HG02840 (cell line): Measurements from ENCODE around the gene TMEM40.
"Not testable (repeated sequence)": the region's sequence is repeated elsewhere in the genome, so short reads cannot be mapped to it uniquely, and the experiment has no call there.

Experiments used
- ATAC-seq: cut with Tn5 transposase; IDR thresholded peaks from one replicate; pipeline ENCODE4 v1.9.1; 2021; ENCODE audit warnings: mild to moderate bottlenecking, moderate library complexity, moderate number of reproducible peaks; ENCODE audit not compliant: unreplicated experiment, low FRiP score

The TMEM40 gene

DNA sequence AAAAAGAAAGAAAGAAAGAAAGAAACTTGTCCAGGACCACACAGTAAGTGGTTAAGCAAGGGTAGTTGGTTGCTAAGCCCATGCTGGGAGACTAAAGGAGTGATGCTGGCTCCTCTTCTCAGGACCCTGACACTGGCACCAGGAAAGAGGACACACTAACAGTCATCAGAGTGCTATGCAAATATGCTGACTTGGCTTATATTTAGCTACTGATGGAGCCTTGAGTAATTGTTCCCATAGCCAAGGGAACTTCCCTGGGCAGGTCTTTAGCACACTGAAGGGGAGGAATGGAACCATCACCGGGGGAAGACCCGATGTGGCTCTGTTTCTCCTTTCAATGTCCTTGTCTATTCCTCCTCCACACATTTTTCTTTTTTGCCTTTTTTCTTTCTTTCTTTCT is 6.2 kb downstream of the TMEM40 start:
- no peak for ATAC-seq

DNA sequence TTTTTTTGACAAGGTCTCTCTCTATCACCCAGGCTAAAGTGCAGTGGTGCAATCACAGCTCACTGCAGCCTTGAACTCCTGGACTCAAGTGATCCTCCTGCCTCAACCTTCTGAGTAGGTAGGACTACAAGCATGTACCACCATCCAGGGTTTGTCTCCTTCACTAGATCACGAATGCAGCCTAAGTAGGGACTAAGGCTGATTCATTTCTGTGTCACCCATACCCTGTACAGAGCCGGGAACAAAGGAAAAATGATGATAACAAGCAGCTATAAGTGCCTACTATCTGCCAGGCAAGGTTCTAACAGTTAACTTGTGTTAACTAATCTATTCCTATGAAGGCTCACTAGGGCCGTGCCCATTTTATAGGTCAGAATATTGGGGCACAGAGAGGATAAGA is 7.0 kb downstream of the TMEM40 start:
- ATAC-seq: no peak

- ATAC-seq: no peak
Observed at GRCh38 chr3:12751571-12751970, 7.5 kb downstream of the TMEM40 start.

DNA sequence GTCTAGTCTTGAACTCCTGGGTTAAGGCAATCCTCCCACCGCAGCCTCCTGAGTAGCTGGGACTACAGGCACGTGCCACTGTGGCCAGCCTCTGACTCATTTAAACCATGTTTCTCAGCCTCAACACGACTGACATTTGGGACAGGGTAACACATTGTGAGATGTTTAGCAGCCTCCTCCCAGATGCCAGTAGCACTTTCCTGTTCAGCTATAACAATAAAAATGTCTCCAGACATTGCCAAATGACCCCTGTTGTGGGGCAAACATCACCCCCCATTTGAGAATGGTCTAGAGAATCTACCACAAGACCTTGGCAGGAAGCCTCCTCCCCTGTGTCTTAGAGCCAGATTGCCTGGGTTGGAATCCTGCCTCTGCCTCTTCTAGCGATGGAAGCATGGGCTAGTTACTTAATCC is 8.4 kb downstream of the TMEM40 start:
- ATAC-seq: no peak

- ATAC-seq: no peak
Observed at GRCh38 chr3:12750223-12750622, 8.8 kb downstream of the TMEM40 start.

- ATAC-seq: no peak
Observed at GRCh38 chr3:12748477-12748876, 10.6 kb downstream of the TMEM40 start.

- no peak for ATAC-seq
Observed at GRCh38 chr3:12746419-12746818, 12.6 kb downstream of the TMEM40 start.

DNA sequence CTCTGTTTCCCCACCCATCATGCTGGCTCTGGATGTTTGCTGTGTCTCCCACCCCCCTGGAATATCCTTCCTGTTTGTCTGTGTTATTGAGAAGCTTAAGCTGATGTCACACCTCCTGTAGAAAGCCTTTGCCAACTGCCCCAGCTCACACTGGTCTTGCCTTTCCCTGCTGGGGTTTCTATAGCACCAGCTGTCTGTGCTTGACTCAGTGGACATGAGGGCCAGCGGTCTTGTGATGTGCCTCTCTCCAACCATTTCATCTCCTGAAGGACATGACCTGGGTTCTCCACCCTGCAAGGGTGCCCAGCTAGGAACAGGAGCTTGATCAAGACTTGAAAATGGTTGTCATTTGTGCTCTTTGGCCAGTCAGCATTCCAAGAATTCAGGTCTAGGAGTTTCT is 14.7 kb downstream of the TMEM40 start:
- no peak for ATAC-seq

GRCh38 chr3:12743583-12743982 is 15.5 kb downstream of the TMEM40 start:
- ATAC-seq: no peak

DNA sequence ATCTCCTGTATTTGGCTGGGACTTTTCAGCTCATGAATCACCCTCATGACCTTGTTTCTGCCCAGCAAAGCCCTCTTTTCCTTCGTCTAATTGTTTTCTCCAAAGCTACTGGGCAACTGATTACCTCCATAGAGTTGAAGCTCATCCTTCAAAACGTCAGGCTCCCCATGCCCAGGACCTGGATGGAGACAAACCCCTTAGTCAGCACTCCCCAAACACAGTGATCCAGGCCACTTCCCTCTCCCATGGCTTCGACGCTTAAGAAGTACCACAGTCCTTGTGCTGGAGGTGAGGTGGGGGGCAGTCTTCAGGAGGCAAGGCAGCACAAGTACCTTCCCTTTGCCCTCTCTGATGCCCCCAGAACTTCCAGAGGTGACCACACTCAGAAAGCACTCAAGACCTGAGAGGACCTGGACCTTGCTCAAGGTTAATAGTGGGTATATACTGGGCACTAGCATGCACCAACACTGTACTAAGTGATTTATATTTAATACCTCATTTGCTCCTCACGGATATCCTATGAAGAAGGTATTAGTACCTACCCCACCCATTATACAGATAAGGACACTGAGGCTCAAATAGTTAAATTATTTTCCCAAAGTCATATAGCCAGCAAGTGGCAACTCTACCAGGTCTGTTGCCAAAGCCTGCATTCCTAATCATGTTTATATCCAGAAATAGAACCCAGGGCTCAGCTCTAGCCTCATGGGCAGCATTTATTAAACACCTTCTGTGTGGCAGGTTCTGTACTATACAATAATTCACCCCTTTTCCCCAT is 16.5 kb downstream of the TMEM40 start:
- no peak for ATAC-seq

DNA sequence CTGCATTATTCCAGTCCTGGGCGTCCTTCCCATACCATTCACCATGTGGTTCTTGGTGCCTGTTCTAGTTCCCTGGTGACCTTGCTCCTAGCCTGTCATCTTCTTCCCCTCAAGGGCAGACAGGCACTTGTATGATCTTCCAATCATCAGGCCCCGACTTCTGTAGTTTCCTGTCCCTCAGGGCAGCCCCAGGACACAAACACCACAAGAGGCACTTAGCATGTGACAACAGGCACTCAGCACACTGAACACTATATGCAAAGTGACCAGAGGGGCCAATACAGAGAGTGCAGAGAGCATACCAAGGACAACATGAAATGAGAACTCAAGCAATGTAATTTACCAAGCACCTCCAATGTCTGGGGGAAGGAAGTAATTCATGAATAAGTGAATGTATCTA is 17.9 kb downstream of the TMEM40 start:
- ATAC-seq: no peak

- ATAC-seq: no peak
Observed at GRCh38 chr3:12737833-12738232, 21.2 kb downstream of the TMEM40 start.

GRCh38 chr3:12737319-12737718 is 21.7 kb downstream of the TMEM40 start:
- ATAC-seq: no peak

- ATAC-seq: no peak
Observed at GRCh38 chr3:12734960-12735359, 24.1 kb downstream of the TMEM40 start.

- ATAC-seq: no peak
Observed at GRCh38 chr3:12733566-12733965, 25.5 kb downstream of the TMEM40 start.

GRCh38 chr3:12730506-12731242 is 28.4 kb downstream of the TMEM40 start:
- ATAC-seq: no peak

GRCh38 chr3:12729051-12729651 is 29.9 kb downstream of the TMEM40 start:
- ATAC-seq: no peak

DNA sequence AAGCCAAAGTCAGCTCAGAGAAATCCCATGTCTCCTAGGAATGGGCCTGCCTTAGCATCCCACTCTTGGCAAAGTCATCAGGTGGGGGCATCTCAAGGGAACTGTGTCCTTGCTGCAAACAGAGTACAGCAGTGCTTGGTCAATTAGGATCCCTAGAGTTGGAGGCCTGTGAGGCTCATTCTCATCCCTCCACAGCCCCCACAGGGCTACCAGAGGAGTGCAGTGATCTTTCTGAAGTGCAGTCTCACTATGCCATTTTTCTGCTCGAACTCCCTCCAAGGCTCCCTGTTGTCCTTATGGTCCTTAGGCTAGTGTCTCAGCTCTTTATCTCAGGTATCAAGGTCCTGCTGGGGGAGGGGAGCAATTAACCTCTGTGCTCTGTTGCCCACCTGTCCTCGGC is 31.1 kb downstream of the TMEM40 start:
- ATAC-seq: no peak

GRCh38 chr3:12727481-12727880 is 31.6 kb downstream of the TMEM40 start:
- ATAC-seq: no peak

GRCh38 chr3:12725436-12725835 is 33.6 kb downstream of the TMEM40 start:
- no peak for ATAC-seq

GRCh38 chr3:12724794-12725193 is 34.3 kb downstream of the TMEM40 start:
- no peak for ATAC-seq

DNA sequence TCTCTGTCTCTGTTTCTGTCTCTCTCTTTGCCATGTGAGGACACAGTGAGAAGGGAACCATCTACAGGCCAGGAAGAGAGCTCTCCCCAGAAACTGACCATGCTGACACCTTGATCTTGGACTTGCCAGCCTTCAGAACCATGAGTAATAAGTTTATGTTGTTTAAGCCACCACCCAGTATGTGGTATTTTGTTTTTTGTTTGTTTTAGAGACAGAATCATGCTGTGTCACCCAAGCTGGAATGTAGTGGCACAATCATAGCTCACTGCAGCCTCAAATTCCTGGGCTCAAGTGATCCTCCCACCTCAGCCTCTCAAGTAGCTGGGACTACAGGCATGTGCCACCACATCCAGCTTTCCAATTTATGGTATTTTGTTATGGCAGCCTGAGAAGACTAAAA is 35.7 kb downstream of the TMEM40 start:
- ATAC-seq: not testable (repeated sequence)
